CD14-positive monocyte (primary cell): ENCODE measurements around the gene THSD7A. TPM values are rescaled to one million over a fixed set of nuclear protein-coding genes. Genes with fewer than 3 reads are reported as not detected.

Experiments
- DNase-seq, 3 donors: peaks; one replicate each; pipeline ENCODE4 v3.0.0-alpha.2; 2011 to 2022
- H2AFZ ChIP-seq: 2 replicates; pipeline ENCODE4 v1.6.0; 2012; ENCODE audit warnings: mild to moderate bottlenecking, low read depth, low read length, inconsistent platforms; ENCODE audit not compliant: insufficient read depth, poor library complexity, severe bottlenecking
- H3K27ac ChIP-seq, 2 donors: 1 replicate in 1 of 2; 2 replicates in 1 of 2; pipeline ENCODE4 v1.5.1; 2012 to 2013; ENCODE audit warnings: low read length in 2 of 2, control low read depth in 1 of 2, inconsistent platforms in 1 of 2, low read depth in 1 of 2, mild to moderate bottlenecking in 1 of 2
- H3K27me3 ChIP-seq, 2 donors: one replicate each; pipeline versions ENCODE4 v1.6.0 to v1.6.1; 2011 to 2013; ENCODE audit warnings: low read length in 2 of 2; ENCODE audit not compliant: control insufficient read depth in 2 of 2, insufficient read depth in 2 of 2
- H3K36me3 ChIP-seq, 2 donors: replicated peaks in 1 of 2; 1 replicate in 1 of 2; 2 replicates in 1 of 2; pipeline versions ENCODE4 v1.5.1 to v1.6.1; 2012 to 2013; ENCODE audit warnings: low read length in 2 of 2, control low read depth in 1 of 2, inconsistent platforms in 1 of 2, mild to moderate bottlenecking in 1 of 2; ENCODE audit not compliant: insufficient read depth in 2 of 2, control insufficient read depth in 1 of 2
- H3K4me1 ChIP-seq, 2 donors: 1 replicate in 1 of 2; 2 replicates in 1 of 2; pipeline versions ENCODE4 v1.5.1 to v1.6.1; 2012 to 2013; ENCODE audit warnings: low read length in 2 of 2, control low read depth in 1 of 2, inconsistent platforms in 1 of 2, mild to moderate bottlenecking in 1 of 2, moderate library complexity in 1 of 2; ENCODE audit not compliant: insufficient read depth in 2 of 2, control insufficient read depth in 1 of 2
- H3K4me2 ChIP-seq: replicated peaks from 2 replicates; pipeline ENCODE3; 2012; ENCODE audit warnings: low read length, moderate library complexity, mild to moderate bottlenecking; ENCODE audit not compliant: poor library complexity, severe bottlenecking; ENCODE audit errors: extremely low read depth
- H3K4me3 ChIP-seq, 3 experiments: fragments of 200-600 bp in 1 of 3; sonication (generic) in 1 of 3; replicated peaks in 1 of 3; 1 replicate in 2 of 3; 2 replicates in 1 of 3; pipeline ENCODE4 v1.5.1; 2011 to 2013; ENCODE audit warnings: low read length in 3 of 3, mild to moderate bottlenecking in 3 of 3, control low read depth in 2 of 3, low read depth in 2 of 3, inconsistent platforms in 1 of 3, moderate library complexity in 1 of 3
- H3K79me2 ChIP-seq: 2 replicates; pipeline ENCODE4 v1.6.0; 2012; ENCODE audit warnings: mild to moderate bottlenecking, control low read depth, inconsistent platforms, low read length, moderate library complexity; ENCODE audit not compliant: insufficient read depth
- H3K9ac ChIP-seq: 2 replicates; pipeline ENCODE4 v1.6.0; 2017; ENCODE audit warnings: low read length, mild to moderate bottlenecking; ENCODE audit not compliant: insufficient read depth, poor library complexity, severe bottlenecking
- H3K9me3 ChIP-seq, 2 donors: replicated peaks in 1 of 2; 1 replicate in 1 of 2; 2 replicates in 1 of 2; pipeline versions ENCODE4 v1.5.1 to v1.6.1; 2012 to 2013; ENCODE audit warnings: low read length in 2 of 2, control low read depth in 1 of 2; ENCODE audit not compliant: control insufficient read depth in 1 of 2, insufficient read depth in 1 of 2
- H4K20me1 ChIP-seq: 2 replicates; pipeline ENCODE4 v1.6.0; 2012; ENCODE audit warnings: mild to moderate bottlenecking, low read length, control low read depth, moderate library complexity; ENCODE audit not compliant: insufficient read depth
- H3K27ac Mint-ChIP-seq, 7 donors: one replicate each; pipeline ENCODE4 v1.8.0; 2020; ENCODE audit warnings: mild to moderate bottlenecking in 7 of 7, mixed read lengths in 7 of 7, moderate library complexity in 6 of 7, inconsistent platforms in 2 of 7
- H3K27me3 Mint-ChIP-seq, 3 donors: one replicate each; pipeline ENCODE4 v1.8.0; 2021 to 2022; ENCODE audit warnings: low read depth in 3 of 3, mild to moderate bottlenecking in 3 of 3, mixed read lengths in 3 of 3, moderate library complexity in 3 of 3, inconsistent platforms in 1 of 3
- H3K36me3 Mint-ChIP-seq, 2 donors: one replicate each; pipeline ENCODE4 v1.8.0; 2020; ENCODE audit warnings: mixed read lengths in 2 of 2, inconsistent platforms in 1 of 2, mild to moderate bottlenecking in 1 of 2
- H3K4me1 Mint-ChIP-seq: one replicate; pipeline ENCODE4 v1.8.0; 2020; ENCODE audit warnings: mild to moderate bottlenecking, mixed read lengths
- H3K4me3 Mint-ChIP-seq, 2 donors: one replicate each; pipeline ENCODE4 v1.8.0; 2020; ENCODE audit warnings: mild to moderate bottlenecking in 2 of 2, mixed read lengths in 2 of 2, moderate library complexity in 1 of 2
- H3K9me3 Mint-ChIP-seq, 7 donors: one replicate each; pipeline ENCODE4 v1.8.0; 2020 to 2022; ENCODE audit warnings: mixed read lengths in 7 of 7, mild to moderate bottlenecking in 6 of 7, moderate library complexity in 6 of 7, inconsistent platforms in 2 of 7
- CTCF ChIP-seq: fragments of 200-600 bp; IDR thresholded peaks from one replicate; pipeline ENCODE4 v1.8.0; 2022; ENCODE audit warnings: antibody characterized with exemption, mild to moderate bottlenecking
- WGBS: methylation state at CpG from one replicate; pipeline ENCODE4 v1.1.5; 2013; ENCODE audit warnings: missing lambda C conversion rate; ENCODE audit not compliant: insufficient coverage; 5-methylcytosine and 5-hydroxymethylcytosine counted together
- intact Hi-C, 2 donors: fragments of 100-400 bp; cut with micrococcal nuclease; formaldehyde crosslinking; loops; one replicate each; pipeline versions ENCODE4 v1.15.0 to v1.15.1; 2023
- polyA plus RNA-seq, 3 donors: library from polyadenylated mRNA; depleted of rRNA in 1 of 3; unstranded in 2 of 3; stranded (reverse) in 1 of 3; fragments of 300-500 nt in 2 of 3; fragments of >200 nt in 1 of 3; fragmentation: Illumina TruSeq in 2 of 3; gene quantifications; 1 replicate in 2 of 3; 2 replicates in 1 of 3; pipeline ENCODE4 v1.2.3, GENCODE V29; 2012 to 2021

The THSD7A gene
- polyA plus RNA-seq, 3 donors = under 0.01 TPM; not detected in 2

DNA sequence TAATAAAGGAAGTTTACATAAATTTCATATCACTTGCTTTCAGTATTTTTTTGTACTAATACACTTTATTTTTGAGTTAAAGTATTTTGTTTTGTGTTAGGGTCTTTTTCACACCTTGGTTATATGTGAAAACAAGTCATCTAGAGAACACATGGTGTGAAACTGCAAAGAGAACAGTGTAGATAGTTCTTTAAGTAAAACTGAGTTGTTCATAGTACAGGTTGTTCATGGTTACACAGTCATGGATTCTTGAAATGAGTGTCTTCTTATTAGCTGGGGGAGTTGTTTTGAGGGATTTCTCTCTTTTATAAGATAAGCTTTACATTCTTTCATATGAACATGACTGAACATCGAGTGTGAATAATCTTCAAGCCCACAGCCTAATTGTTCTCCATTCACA, 244.2 kb downstream of the THSD7A start:
- H3K4me3 Mint-ChIP-seq = no peak overlapping the region
- H3K4me1 ChIP-seq = no peaks in the 10 kb centered on the region
- H3K4me1 Mint-ChIP-seq = no peaks in the 10 kb centered on the region
- no peaks in the 10 kb centered on the region for H3K79me2 ChIP-seq
- no peaks in the 10 kb centered on the region for H4K20me1 ChIP-seq
- no peaks in the 10 kb centered on the region for H3K27me3 Mint-ChIP-seq
- H3K9me3 Mint-ChIP-seq = peaks cover 0 to 4% (median 2%) of the 10 kb centered on the region in 7 donors
- no peak overlapping the region for H3K9ac ChIP-seq
- no peak overlapping the region for H3K27ac Mint-ChIP-seq
- H3K36me3 ChIP-seq = no peaks in the 10 kb centered on the region
- no peak overlapping the region for H3K27ac ChIP-seq
- no peaks in the 10 kb centered on the region for H3K36me3 Mint-ChIP-seq
- WGBS = no CpG with 5 or more reads among the region's 1 CpG
- H2AFZ ChIP-seq = no peak overlapping the region
- no peak overlapping the region for H3K4me2 ChIP-seq
- intact Hi-C loops = no loop called here
- DNase-seq = no peak
- TF ChIP-seq CTCF = no peak
- H3K27me3 ChIP-seq = no peaks in the 10 kb centered on the region
- H3K4me3 ChIP-seq = no peak overlapping the region
- peaks cover 0 to 3% of the 10 kb centered on the region in 2 donors for H3K9me3 ChIP-seq

GRCh38 chr7:11587048-11587447, 244.9 kb downstream of the THSD7A start:
- no peak overlapping the region for H3K4me2 ChIP-seq
- H3K9me3 Mint-ChIP-seq = peaks cover 0 to 4% (median 2%) of the 10 kb centered on the region in 7 donors
- no peaks in the 10 kb centered on the region for H4K20me1 ChIP-seq
- intact Hi-C loops = no loop called here
- no peak overlapping the region for H3K9ac ChIP-seq
- no peaks in the 10 kb centered on the region for H3K4me1 ChIP-seq
- DNase-seq = no peak
- WGBS = no CpG with 5 or more reads among the region's 2 CpGs
- H3K27me3 Mint-ChIP-seq = no peaks in the 10 kb centered on the region
- H3K27ac ChIP-seq = no peak overlapping the region
- no peaks in the 10 kb centered on the region for H3K27me3 ChIP-seq
- TF ChIP-seq CTCF = no peak
- H3K79me2 ChIP-seq = no peaks in the 10 kb centered on the region
- H3K9me3 ChIP-seq = peaks cover 0 to 3% of the 10 kb centered on the region in 2 donors
- no peak overlapping the region for H2AFZ ChIP-seq
- no peaks in the 10 kb centered on the region for H3K4me1 Mint-ChIP-seq
- no peak overlapping the region for H3K27ac Mint-ChIP-seq
- no peaks in the 10 kb centered on the region for H3K36me3 Mint-ChIP-seq
- H3K36me3 ChIP-seq = no peaks in the 10 kb centered on the region
- no peak overlapping the region for H3K4me3 Mint-ChIP-seq
- H3K4me3 ChIP-seq = no peak overlapping the region
